ENCODE results near the gene IL18. TPM values are rescaled to one million over a fixed set of nuclear protein-coding genes. Genes with fewer than 3 reads are reported as not detected.

Gene IL18
- total and polyA plus RNA-seq, 9 of the 15 experiments (the other 6 are each of a cell fraction or from before 2014, with no cell fraction given) = 4.1 to 10.0 (median 6.1) TPM

DNA sequence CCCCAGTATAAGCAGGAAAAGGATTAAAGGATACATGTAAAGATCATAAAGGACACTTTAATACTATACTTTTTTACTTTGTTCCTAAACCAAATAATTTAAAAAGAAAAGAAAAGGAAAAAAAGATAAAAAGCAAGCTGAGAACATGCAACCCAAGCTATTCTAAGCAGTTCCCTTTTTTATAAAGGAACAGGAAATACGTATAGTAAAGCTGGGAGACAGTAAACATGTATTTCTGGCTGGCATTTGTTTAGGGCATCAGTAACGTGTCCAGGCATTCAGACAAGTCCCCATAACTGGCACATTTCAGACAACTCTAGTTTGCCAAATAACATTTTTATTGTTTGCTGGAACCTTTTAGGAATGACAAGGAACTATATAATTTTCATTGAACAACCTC lies 36.4 kb upstream of the IL18 start:
- in situ Hi-C loops (cut with MboI) = no loop called here
- Histone ChIP-seq H3K9me1 (ENCODE audit: control insufficient read depth, insufficient read depth, low read length) (no peaks in the 10 kb centered on the region), H3K9ac (ENCODE audit: insufficient read depth in 1 of 2, low read depth in 2 of 2, low read length in 2 of 2) (no peak overlapping the region), H3K27me3 (ENCODE audit: control insufficient read depth in 2 of 2, insufficient read depth in 2 of 2, low read length in 2 of 2) (no peaks in the 10 kb centered on the region), H3K9me3 (replicated peaks; ENCODE audit: control insufficient read depth, insufficient read depth, low read depth, low read length) (no peaks in the 10 kb centered on the region), H3K4me2 (ENCODE audit: insufficient read depth, low read length) (no peak overlapping the region), H3K27ac (ENCODE audit: extremely low read depth, low read depth, low read length) (no peak overlapping the region), H4K20me1 (replicated peaks; ENCODE audit: control insufficient read depth, insufficient read depth, low read length) (no peaks in the 10 kb centered on the region), H3K4me3 (no peak overlapping the region), H3K4me1 (replicated peaks in 1 of 2; ENCODE audit: control insufficient read depth in 2 of 2, insufficient read depth in 2 of 2, low read length in 2 of 2) (no peaks in the 10 kb centered on the region), H2AFZ (ENCODE audit: low read depth, low read length) (no peak overlapping the region), H3K79me2 (ENCODE audit: control insufficient read depth, insufficient read depth, low read length) (no peaks in the 10 kb centered on the region), H3K36me3 (ENCODE audit: control insufficient read depth, insufficient read depth, low read length) (no peaks in the 10 kb centered on the region)
- no peak for DNase-seq (ENCODE audit: extremely low read depth in 1 of 4, low spot score in 3 of 4)
- WGBS (ENCODE audit: insufficient coverage, low coverage, missing lambda C conversion rate) = 0% methylated on average over 2 of the region's 2 CpGs
- FAIRE-seq = no peak
- CTCF ChIA-PET (ENCODE audit: low intra/inter-chr PET ratio) = no interaction called here
- no TSS peak for BruUV-seq (replicated peaks)
- intact Hi-C loops (cut with micrococcal nuclease) = no loop called here
- POLR2A ChIA-PET = interaction anchor here (0.5 to 1.1 kb wide), 2 partner anchors 8 to 9 kb away, joined by 3 read pairs; no protein-coding TSS in a partner anchor
- no peak for ATAC-seq
- no peak for TF ChIP-seq MYC (IDR thresholded peaks at IDR 0.05; ENCODE audit: low read depth, low read length)
- no peak for TF ChIP-seq MYC (CRISPR knock-in tag; IDR thresholded peaks at IDR 0.05; ENCODE audit: borderline replicate concordance, low read depth)
- TF ChIP-seq, protein P1, sequence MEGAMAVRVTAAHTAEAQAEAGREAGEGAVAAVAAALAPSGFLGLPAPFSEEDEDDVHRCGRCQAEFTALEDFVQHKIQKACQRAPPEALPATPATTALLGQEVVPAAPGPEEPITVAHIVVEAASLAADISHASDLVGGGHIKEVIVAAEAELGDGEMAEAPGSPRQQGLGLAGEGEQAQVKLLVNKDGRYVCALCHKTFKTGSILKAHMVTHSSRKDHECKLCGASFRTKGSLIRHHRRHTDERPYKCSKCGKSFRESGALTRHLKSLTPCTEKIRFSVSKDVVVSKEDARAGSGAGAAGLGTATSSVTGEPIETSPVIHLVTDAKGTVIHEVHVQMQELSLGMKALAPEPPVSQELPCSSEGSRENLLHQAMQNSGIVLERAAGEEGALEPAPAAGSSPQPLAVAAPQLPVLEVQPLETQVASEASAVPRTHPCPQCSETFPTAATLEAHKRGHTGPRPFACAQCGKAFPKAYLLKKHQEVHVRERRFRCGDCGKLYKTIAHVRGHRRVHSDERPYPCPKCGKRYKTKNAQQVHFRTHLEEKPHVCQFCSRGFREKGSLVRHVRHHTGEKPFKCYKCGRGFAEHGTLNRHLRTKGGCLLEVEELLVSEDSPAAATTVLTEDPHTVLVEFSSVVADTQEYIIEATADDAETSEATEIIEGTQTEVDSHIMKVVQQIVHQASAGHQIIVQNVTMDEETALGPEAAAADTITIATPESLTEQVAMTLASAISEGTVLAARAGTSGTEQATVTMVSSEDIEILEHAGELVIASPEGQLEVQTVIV (CRISPR knock-in tag; IDR thresholded peaks at IDR 0.05; ENCODE audit: borderline replicate concordance) = no peak
- TF ChIP-seq E2F3 (CRISPR knock-in tag; IDR thresholded peaks at IDR 0.05) = no peak
- no peak for TF ChIP-seq ZC3H4 (CRISPR knock-in tag; IDR thresholded peaks at IDR 0.05; ENCODE audit: borderline replicate concordance)
- TF ChIP-seq ZNF830 (CRISPR knock-in tag; IDR thresholded peaks at IDR 0.05) = no peak
- TF ChIP-seq SPI1 (IDR thresholded peaks at IDR 0.05; ENCODE audit: borderline replicate concordance, low read depth, low read length) = no peak
- no peak for TF ChIP-seq FOXA3 (CRISPR knock-in tag; conservative IDR thresholded peaks at IDR 0.05 in 1 of 2, IDR thresholded peaks at IDR 0.05 in 1 of 2)
- no peak for TF ChIP-seq NFIX (CRISPR knock-in tag; IDR thresholded peaks at IDR 0.05; ENCODE audit: low read depth)
- TF ChIP-seq, protein P2, sequence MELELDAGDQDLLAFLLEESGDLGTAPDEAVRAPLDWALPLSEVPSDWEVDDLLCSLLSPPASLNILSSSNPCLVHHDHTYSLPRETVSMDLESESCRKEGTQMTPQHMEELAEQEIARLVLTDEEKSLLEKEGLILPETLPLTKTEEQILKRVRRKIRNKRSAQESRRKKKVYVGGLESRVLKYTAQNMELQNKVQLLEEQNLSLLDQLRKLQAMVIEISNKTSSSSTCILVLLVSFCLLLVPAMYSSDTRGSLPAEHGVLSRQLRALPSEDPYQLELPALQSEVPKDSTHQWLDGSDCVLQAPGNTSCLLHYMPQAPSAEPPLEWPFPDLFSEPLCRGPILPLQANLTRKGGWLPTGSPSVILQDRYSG (tag; conservative IDR thresholded peaks at IDR 0.05; ENCODE audit: low read depth) = no peak
- no peak for TF ChIP-seq ZNF3 (CRISPR knock-in tag; IDR thresholded peaks at IDR 0.05)
- TF ChIP-seq TRIM24 (IDR thresholded peaks at IDR 0.05) = no peak
- no peak for TF ChIP-seq TBL1XR1 (IDR thresholded peaks at IDR 0.05; ENCODE audit: low read length in 2 of 2)
- TF ChIP-seq, protein P3, sequence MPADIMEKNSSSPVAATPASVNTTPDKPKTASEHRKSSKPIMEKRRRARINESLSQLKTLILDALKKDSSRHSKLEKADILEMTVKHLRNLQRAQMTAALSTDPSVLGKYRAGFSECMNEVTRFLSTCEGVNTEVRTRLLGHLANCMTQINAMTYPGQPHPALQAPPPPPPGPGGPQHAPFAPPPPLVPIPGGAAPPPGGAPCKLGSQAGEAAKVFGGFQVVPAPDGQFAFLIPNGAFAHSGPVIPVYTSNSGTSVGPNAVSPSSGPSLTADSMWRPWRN (IDR thresholded peaks at IDR 0.05; ENCODE audit: low read depth) = no peak
- TF ChIP-seq, protein P4, sequence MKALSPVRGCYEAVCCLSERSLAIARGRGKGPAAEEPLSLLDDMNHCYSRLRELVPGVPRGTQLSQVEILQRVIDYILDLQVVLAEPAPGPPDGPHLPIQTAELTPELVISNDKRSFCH (CRISPR knock-in tag; IDR thresholded peaks at IDR 0.05) = no peak
- TF ChIP-seq, protein P4 (tag; IDR thresholded peaks at IDR 0.05) = no peak
- TF ChIP-seq CBX8 (IDR thresholded peaks at IDR 0.05; ENCODE audit: borderline replicate concordance, extremely low read depth, low read depth, low read length, poor library complexity, severe bottlenecking) = no peak
- no peak for TF ChIP-seq CREM (IDR thresholded peaks at IDR 0.05; ENCODE audit: low read depth)
- TF ChIP-seq TOE1 (IDR thresholded peaks at IDR 0.05; ENCODE audit: borderline replicate concordance) = no peak
- no peak for TF ChIP-seq TOE1 (CRISPR knock-in tag; IDR thresholded peaks at IDR 0.05; ENCODE audit: borderline replicate concordance, low read depth)
